GM15510 (cell line): ENCODE data around the gene BNIP3.

Experiments
- POLR2A ChIP-seq: IDR thresholded peaks from 3 replicates; pipeline ENCODE4 v1.6.1; 2011; ENCODE audit warnings: borderline replicate concordance; ENCODE audit not compliant: insufficient read length; ENCODE audit errors: extremely low read depth

Gene BNIP3

GRCh38 chr10:132010483-132010882, 28.8 kb upstream of the BNIP3 start:
- no peak for TF ChIP-seq POLR2A

- no peak for TF ChIP-seq POLR2A
Measured at GRCh38 chr10:132009575-132009974, 27.9 kb upstream of the BNIP3 start.

GRCh38 chr10:132007681-132008080, 26.0 kb upstream of the BNIP3 start:
- TF ChIP-seq POLR2A, result no peak

- no peak for TF ChIP-seq POLR2A
Measured at GRCh38 chr10:132006966-132007365, 25.2 kb upstream of the BNIP3 start.

GRCh38 chr10:132005147-132005546, 23.4 kb upstream of the BNIP3 start:
- TF ChIP-seq POLR2A, result no peak

- no peak for TF ChIP-seq POLR2A
Measured at GRCh38 chr10:132004052-132004451, 22.3 kb upstream of the BNIP3 start.

- no peak for TF ChIP-seq POLR2A
Measured at GRCh38 chr10:132003282-132003924, 21.7 kb upstream of the BNIP3 start.

- TF ChIP-seq POLR2A, result no peak
Measured at GRCh38 chr10:132002004-132002403, 20.3 kb upstream of the BNIP3 start.

- no peak for TF ChIP-seq POLR2A
Measured at GRCh38 chr10:132001238-132001972, 19.7 kb upstream of the BNIP3 start.

GRCh38 chr10:131998845-131999681, 17.3 kb upstream of the BNIP3 start:
- no peak for TF ChIP-seq POLR2A

GRCh38 chr10:131998050-131998844, 16.5 kb upstream of the BNIP3 start:
- no peak for TF ChIP-seq POLR2A

GRCh38 chr10:131997366-131998049, 15.8 kb upstream of the BNIP3 start:
- no peak for TF ChIP-seq POLR2A

- TF ChIP-seq POLR2A, result no peak
Measured at GRCh38 chr10:131996466-131997365, 15.0 kb upstream of the BNIP3 start.

- TF ChIP-seq POLR2A, result no peak
Measured at GRCh38 chr10:131994435-131994834, 12.7 kb upstream of the BNIP3 start.

GRCh38 chr10:131993275-131993674, 11.6 kb upstream of the BNIP3 start:
- TF ChIP-seq POLR2A, result no peak
